ENCODE measurements around the gene ZNF684. TPM values are rescaled to one million over a fixed set of nuclear protein-coding genes. Genes with fewer than 3 reads are reported as not detected.

Gene ZNF684
- total RNA-seq, 1 donor from 2014 or later, result 1.2 TPM

DNA sequence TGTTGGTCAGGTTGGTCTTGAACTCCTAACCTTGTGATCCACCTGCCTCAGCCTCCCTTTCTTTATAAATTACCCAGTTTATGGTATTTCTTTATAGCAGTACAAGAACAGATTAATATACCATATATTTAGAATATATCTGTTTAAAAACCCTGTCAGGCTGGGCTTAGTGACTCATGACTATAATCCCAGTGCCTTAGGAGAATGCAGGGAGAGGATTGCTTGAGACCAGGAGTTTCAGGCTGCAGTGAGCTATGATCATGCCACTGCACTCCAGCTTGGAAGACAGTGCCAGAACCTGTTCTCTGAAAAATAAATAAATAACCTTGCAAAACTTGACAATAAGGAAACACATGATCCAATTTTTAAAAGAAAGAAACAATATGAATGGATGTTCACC is 43.9 kb downstream of the ZNF684 start:
- H3K4me1 ChIP-seq, result no peaks in the 10 kb centered on the region
- H3K36me3 ChIP-seq, result no peaks in the 10 kb centered on the region
- H3K9me3 ChIP-seq, result no peaks in the 10 kb centered on the region
- intact Hi-C loops (cut with DNase I), result no loop called here
- H3K4me3 ChIP-seq, result no peak overlapping the region
- DNase-seq (ENCODE audit: extremely low spot score in 2 of 2), result no peak
- TF ChIP-seq POLR2AphosphoS5 (IDR thresholded peaks at IDR 0.05; ENCODE audit: insufficient read depth in 1 of 2, low read depth in 1 of 2), result no peak
- TF ChIP-seq, protein P1, sequence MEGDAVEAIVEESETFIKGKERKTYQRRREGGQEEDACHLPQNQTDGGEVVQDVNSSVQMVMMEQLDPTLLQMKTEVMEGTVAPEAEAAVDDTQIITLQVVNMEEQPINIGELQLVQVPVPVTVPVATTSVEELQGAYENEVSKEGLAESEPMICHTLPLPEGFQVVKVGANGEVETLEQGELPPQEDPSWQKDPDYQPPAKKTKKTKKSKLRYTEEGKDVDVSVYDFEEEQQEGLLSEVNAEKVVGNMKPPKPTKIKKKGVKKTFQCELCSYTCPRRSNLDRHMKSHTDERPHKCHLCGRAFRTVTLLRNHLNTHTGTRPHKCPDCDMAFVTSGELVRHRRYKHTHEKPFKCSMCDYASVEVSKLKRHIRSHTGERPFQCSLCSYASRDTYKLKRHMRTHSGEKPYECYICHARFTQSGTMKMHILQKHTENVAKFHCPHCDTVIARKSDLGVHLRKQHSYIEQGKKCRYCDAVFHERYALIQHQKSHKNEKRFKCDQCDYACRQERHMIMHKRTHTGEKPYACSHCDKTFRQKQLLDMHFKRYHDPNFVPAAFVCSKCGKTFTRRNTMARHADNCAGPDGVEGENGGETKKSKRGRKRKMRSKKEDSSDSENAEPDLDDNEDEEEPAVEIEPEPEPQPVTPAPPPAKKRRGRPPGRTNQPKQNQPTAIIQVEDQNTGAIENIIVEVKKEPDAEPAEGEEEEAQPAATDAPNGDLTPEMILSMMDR (IDR thresholded peaks at IDR 0.05), result no peak
- no peak for TF ChIP-seq POLR2A (IDR thresholded peaks at IDR 0.05)
- H3K27me3 ChIP-seq, result no peaks in the 10 kb centered on the region
- H3K27ac ChIP-seq, result no peak overlapping the region

DNA sequence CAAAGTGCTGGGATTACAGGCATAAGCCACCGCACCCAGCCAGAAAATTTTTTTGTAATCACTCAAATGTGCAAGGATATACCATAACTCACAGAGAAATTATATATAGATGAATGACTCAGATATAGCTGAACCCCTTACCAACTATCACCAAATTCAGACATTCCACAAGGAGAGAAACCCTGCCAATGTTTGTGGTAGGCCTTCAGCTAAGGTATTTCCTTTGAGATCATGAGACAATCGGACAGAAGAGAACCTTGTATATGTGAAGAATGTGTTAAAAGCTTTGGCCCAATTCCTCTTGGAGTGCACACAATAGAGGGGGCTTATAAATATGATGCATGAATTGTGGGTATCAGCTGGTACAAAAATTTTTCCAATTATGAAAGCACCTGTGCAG is 50.7 kb downstream of the ZNF684 start:
- no peak overlapping the region for H3K4me3 ChIP-seq
- no peak for DNase-seq (ENCODE audit: extremely low spot score in 2 of 2)
- intact Hi-C loops (cut with DNase I), result no loop called here
- H3K27me3 ChIP-seq, result no peaks in the 10 kb centered on the region
- TF ChIP-seq POLR2AphosphoS5 (IDR thresholded peaks at IDR 0.05; ENCODE audit: insufficient read depth in 1 of 2, low read depth in 1 of 2) (no peak), POLR2A (IDR thresholded peaks at IDR 0.05) (no peak)
- TF ChIP-seq, protein P1 (IDR thresholded peaks at IDR 0.05), result no peak
- no peaks in the 10 kb centered on the region for H3K36me3 ChIP-seq
- no peaks in the 10 kb centered on the region for H3K4me1 ChIP-seq
- H3K9me3 ChIP-seq, result no peaks in the 10 kb centered on the region
- no peak overlapping the region for H3K27ac ChIP-seq

DNA sequence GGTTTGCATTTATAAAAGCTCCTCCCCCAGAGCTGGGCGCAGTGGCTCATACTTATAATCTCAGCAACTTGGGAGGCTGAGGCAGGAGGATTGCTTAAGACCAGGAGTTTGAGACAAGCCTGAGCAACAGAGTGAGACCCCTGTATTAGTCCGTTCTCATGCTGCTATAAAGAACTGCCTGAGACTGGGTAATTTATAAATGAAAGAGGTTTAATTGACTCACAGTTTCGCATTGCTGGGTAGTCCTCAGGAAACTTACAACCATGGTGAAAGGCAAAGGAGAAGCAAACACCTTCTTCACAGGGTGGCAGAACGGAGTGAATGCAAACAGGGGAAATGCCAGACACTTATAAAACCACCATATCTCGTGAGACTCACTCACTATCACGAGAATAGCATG is 52.5 kb downstream of the ZNF684 start:
- Histone ChIP-seq H3K9me3 (no peaks in the 10 kb centered on the region), H3K27ac (no peak overlapping the region), H3K4me3 (no peak overlapping the region), H3K27me3 (no peaks in the 10 kb centered on the region), H3K4me1 (no peaks in the 10 kb centered on the region), H3K36me3 (no peaks in the 10 kb centered on the region)
- no peak for DNase-seq (ENCODE audit: extremely low spot score in 2 of 2)
- intact Hi-C loops (cut with DNase I), result no loop called here
- TF ChIP-seq POLR2AphosphoS5 (IDR thresholded peaks at IDR 0.05; ENCODE audit: insufficient read depth in 1 of 2, low read depth in 1 of 2) (no peak), POLR2A (IDR thresholded peaks at IDR 0.05) (no peak)
- TF ChIP-seq, protein P1 (IDR thresholded peaks at IDR 0.05), result no peak

- intact Hi-C loops (cut with DNase I), result no loop called here
- Histone ChIP-seq H3K36me3 (no peaks in the 10 kb centered on the region), H3K9me3 (no peaks in the 10 kb centered on the region), H3K27me3 (no peaks in the 10 kb centered on the region), H3K4me1 (no peaks in the 10 kb centered on the region), H3K27ac (no peak overlapping the region), H3K4me3 (no peak overlapping the region)
- no peak for TF ChIP-seq POLR2AphosphoS5 (IDR thresholded peaks at IDR 0.05; ENCODE audit: insufficient read depth in 1 of 2, low read depth in 1 of 2)
- TF ChIP-seq, protein P1 (IDR thresholded peaks at IDR 0.05), result no peak
- no peak for TF ChIP-seq POLR2A (IDR thresholded peaks at IDR 0.05)
- no peak for DNase-seq (ENCODE audit: extremely low spot score in 2 of 2)
Observed at GRCh38 chr1:40588586-40588985, 57.1 kb downstream of the ZNF684 start.

- intact Hi-C loops (cut with DNase I), result no loop called here
- no peak overlapping the region for H3K4me3 ChIP-seq
Observed at GRCh38 chr1:40592107-40592803, 60.8 kb downstream of the ZNF684 start.

More at GRCh38 chr1:40592107-40592803, 60.8 kb downstream of the ZNF684 start:
- DNase-seq (ENCODE audit: extremely low spot score in 2 of 2), result no peak
- TF ChIP-seq, protein P1 (IDR thresholded peaks at IDR 0.05), result peak in 1 of 3 experiments; percentile 26
- no peak for TF ChIP-seq POLR2A (IDR thresholded peaks at IDR 0.05)
- TF ChIP-seq POLR2AphosphoS5 (IDR thresholded peaks at IDR 0.05; ENCODE audit: insufficient read depth in 1 of 2, low read depth in 1 of 2), result peak in 1 of 2 donors; percentile 70
- no peaks in the 10 kb centered on the region for H3K9me3 ChIP-seq
- no peaks in the 10 kb centered on the region for H3K36me3 ChIP-seq
- no peak overlapping the region for H3K27ac ChIP-seq
- H3K27me3 ChIP-seq, result no peaks in the 10 kb centered on the region
- H3K4me1 ChIP-seq, result no peaks in the 10 kb centered on the region
